ENCODE measurements around the gene ATOH8.

The ATOH8 gene

GRCh38 chr2:85778646-85779379, 25.0 kb downstream of the ATOH8 start:
- DNase-seq (ENCODE audit: low read depth, low spot score) = no peak
- Histone ChIP-seq H3K4me3 (ENCODE audit: insufficient read length, low read depth) (no peak overlapping the region), H3K9me3 (ENCODE audit: insufficient read depth, low read length) (no peaks in the 10 kb centered on the region), H3K36me3 (ENCODE audit: insufficient read depth, insufficient read length, low read length) (no peaks in the 10 kb centered on the region), H3K9ac (ENCODE audit: insufficient read length, low read depth) (no peak overlapping the region), H3K27me3 (ENCODE audit: insufficient read depth, insufficient read length) (no peaks in the 10 kb centered on the region), H3K4me1 (ENCODE audit: insufficient read depth, insufficient read length) (peaks cover 6% of the 10 kb centered on the region)
- TF ChIP-seq YY1 (IDR thresholded peaks at IDR 0.05; ENCODE audit: insufficient read depth, insufficient read length) = no peak
- TF ChIP-seq ZNF274 (IDR thresholded peaks at IDR 0.05; ENCODE audit: low read depth, low read length) = no peak
- TF ChIP-seq SUZ12 (IDR thresholded peaks at IDR 0.05; ENCODE audit: extremely low read depth, insufficient read depth, insufficient read length) = no peak

GRCh38 chr2:85779641-85780315, 26.0 kb downstream of the ATOH8 start:
- no peak for DNase-seq (ENCODE audit: low read depth, low spot score)

DNA sequence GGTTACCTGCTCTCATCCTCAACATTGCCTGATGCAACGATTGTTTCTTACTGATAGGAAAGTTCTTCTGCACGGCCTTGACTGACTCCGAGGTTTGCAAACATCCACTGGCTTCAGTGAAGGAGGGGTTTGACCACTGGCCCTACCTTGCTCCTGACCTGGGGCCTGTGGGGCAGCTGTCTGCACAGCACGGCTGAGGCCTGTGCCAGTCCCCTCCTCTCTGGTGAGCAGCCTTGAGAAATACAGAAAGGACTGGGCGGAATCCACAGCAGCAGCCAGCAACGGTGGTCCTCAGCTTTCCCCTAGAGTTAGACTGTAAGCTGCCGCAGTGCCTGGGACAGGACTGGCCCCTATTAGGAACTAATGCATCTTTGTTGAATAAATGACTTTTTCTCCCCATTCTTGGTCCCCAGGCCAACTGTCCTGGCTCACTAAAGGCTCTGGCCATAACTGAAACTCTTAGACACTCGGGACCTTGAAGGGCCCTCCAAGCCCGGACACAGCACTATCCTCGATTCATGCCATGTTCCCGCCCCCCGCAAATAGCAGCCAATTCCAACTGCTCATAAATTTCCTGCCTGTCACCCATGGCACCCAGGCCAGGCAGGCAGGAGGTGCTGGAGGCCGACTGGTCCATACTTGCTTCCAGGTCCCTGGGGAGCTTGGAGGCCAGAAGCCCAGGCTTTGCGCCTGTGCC, 26.7 kb downstream of the ATOH8 start:
- Histone ChIP-seq H3K4me1 (ENCODE audit: insufficient read depth, insufficient read length) (peaks cover 6% of the 10 kb centered on the region), H3K36me3 (ENCODE audit: insufficient read depth, insufficient read length, low read length) (no peaks in the 10 kb centered on the region), H3K9me3 (ENCODE audit: insufficient read depth, low read length) (no peaks in the 10 kb centered on the region), H3K4me3 (ENCODE audit: insufficient read length, low read depth) (no peak overlapping the region), H3K27me3 (ENCODE audit: insufficient read depth, insufficient read length) (no peaks in the 10 kb centered on the region), H3K9ac (ENCODE audit: insufficient read length, low read depth) (no peak overlapping the region)
- no peak for DNase-seq (ENCODE audit: low read depth, low spot score)
- no peak for TF ChIP-seq YY1 (IDR thresholded peaks at IDR 0.05; ENCODE audit: insufficient read depth, insufficient read length)
- TF ChIP-seq SUZ12 (IDR thresholded peaks at IDR 0.05; ENCODE audit: extremely low read depth, insufficient read depth, insufficient read length) = no peak
- no peak for TF ChIP-seq ZNF274 (IDR thresholded peaks at IDR 0.05; ENCODE audit: low read depth, low read length)

More at GRCh38 chr2:85779641-85780315, 26.0 kb downstream of the ATOH8 start:
- peaks cover 6% of the 10 kb centered on the region for H3K4me1 ChIP-seq (ENCODE audit: insufficient read depth, insufficient read length)
- no peaks in the 10 kb centered on the region for H3K9me3 ChIP-seq (ENCODE audit: insufficient read depth, low read length)
- H3K36me3 ChIP-seq (ENCODE audit: insufficient read depth, insufficient read length, low read length) = no peaks in the 10 kb centered on the region
- no peaks in the 10 kb centered on the region for H3K27me3 ChIP-seq (ENCODE audit: insufficient read depth, insufficient read length)
- H3K4me3 ChIP-seq (ENCODE audit: insufficient read length, low read depth) = no peak overlapping the region
- TF ChIP-seq ZNF274 (IDR thresholded peaks at IDR 0.05; ENCODE audit: low read depth, low read length) = no peak
- TF ChIP-seq SUZ12 (IDR thresholded peaks at IDR 0.05; ENCODE audit: extremely low read depth, insufficient read depth, insufficient read length) = no peak
- TF ChIP-seq YY1 (IDR thresholded peaks at IDR 0.05; ENCODE audit: insufficient read depth, insufficient read length) = no peak
- no peak overlapping the region for H3K9ac ChIP-seq (ENCODE audit: insufficient read length, low read depth)

- Histone ChIP-seq H3K27me3 (ENCODE audit: insufficient read depth, insufficient read length) (no peaks in the 10 kb centered on the region), H3K4me3 (ENCODE audit: insufficient read length, low read depth) (no peak overlapping the region), H3K9me3 (ENCODE audit: insufficient read depth, low read length) (no peaks in the 10 kb centered on the region), H3K36me3 (ENCODE audit: insufficient read depth, insufficient read length, low read length) (no peaks in the 10 kb centered on the region), H3K4me1 (ENCODE audit: insufficient read depth, insufficient read length) (peaks cover 6% of the 10 kb centered on the region), H3K9ac (ENCODE audit: insufficient read length, low read depth) (no peak overlapping the region)
- DNase-seq (ENCODE audit: low read depth, low spot score) = no peak
- no peak for TF ChIP-seq SUZ12 (IDR thresholded peaks at IDR 0.05; ENCODE audit: extremely low read depth, insufficient read depth, insufficient read length)
- TF ChIP-seq ZNF274 (IDR thresholded peaks at IDR 0.05; ENCODE audit: low read depth, low read length) = no peak
- TF ChIP-seq YY1 (IDR thresholded peaks at IDR 0.05; ENCODE audit: insufficient read depth, insufficient read length) = no peak
Observed at GRCh38 chr2:85781013-85781332, 27.2 kb downstream of the ATOH8 start.

DNA sequence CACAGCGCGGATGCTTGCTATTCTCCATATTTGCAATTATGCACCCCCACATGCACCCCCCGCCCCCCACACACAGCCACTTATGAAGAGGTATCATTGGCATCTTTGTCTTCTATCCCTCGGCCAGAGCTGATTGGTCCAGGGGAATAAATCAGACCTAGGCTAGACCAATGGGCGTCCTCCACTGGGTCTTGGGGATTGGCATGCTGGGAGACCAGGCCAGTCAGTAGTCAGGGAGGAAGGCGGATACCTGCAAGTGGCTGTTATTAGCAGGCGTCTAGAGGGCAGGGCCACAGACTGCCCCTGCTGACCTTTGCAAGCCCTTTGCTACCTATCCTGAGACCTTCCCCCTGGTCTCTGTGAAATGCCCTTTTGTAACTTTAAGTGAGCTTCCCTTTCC, 30.0 kb downstream of the ATOH8 start:
- TF ChIP-seq SUZ12 (IDR thresholded peaks at IDR 0.05; ENCODE audit: extremely low read depth, insufficient read depth, insufficient read length) (no peak), ZNF274 (IDR thresholded peaks at IDR 0.05; ENCODE audit: low read depth, low read length) (no peak), YY1 (IDR thresholded peaks at IDR 0.05; ENCODE audit: insufficient read depth, insufficient read length) (no peak)
- Histone ChIP-seq H3K36me3 (ENCODE audit: insufficient read depth, insufficient read length, low read length) (no peaks in the 10 kb centered on the region), H3K27me3 (ENCODE audit: insufficient read depth, insufficient read length) (no peaks in the 10 kb centered on the region), H3K4me1 (ENCODE audit: insufficient read depth, insufficient read length) (peaks cover 3% of the 10 kb centered on the region), H3K9me3 (ENCODE audit: insufficient read depth, low read length) (no peaks in the 10 kb centered on the region), H3K9ac (ENCODE audit: insufficient read length, low read depth) (no peak overlapping the region), H3K4me3 (ENCODE audit: insufficient read length, low read depth) (no peak overlapping the region)
- DNase-seq (ENCODE audit: low read depth, low spot score) = no peak

- Histone ChIP-seq H3K9ac (ENCODE audit: insufficient read length, low read depth) (no peak overlapping the region), H3K9me3 (ENCODE audit: insufficient read depth, low read length) (no peaks in the 10 kb centered on the region), H3K36me3 (ENCODE audit: insufficient read depth, insufficient read length, low read length) (no peaks in the 10 kb centered on the region), H3K4me3 (ENCODE audit: insufficient read length, low read depth) (no peak overlapping the region), H3K4me1 (ENCODE audit: insufficient read depth, insufficient read length) (peaks cover 2% of the 10 kb centered on the region), H3K27me3 (ENCODE audit: insufficient read depth, insufficient read length) (no peaks in the 10 kb centered on the region)
- no peak for TF ChIP-seq SUZ12 (IDR thresholded peaks at IDR 0.05; ENCODE audit: extremely low read depth, insufficient read depth, insufficient read length)
- no peak for TF ChIP-seq YY1 (IDR thresholded peaks at IDR 0.05; ENCODE audit: insufficient read depth, insufficient read length)
- no peak for TF ChIP-seq ZNF274 (IDR thresholded peaks at IDR 0.05; ENCODE audit: low read depth, low read length)
- DNase-seq (ENCODE audit: low read depth, low spot score) = no peak
Observed at GRCh38 chr2:85784474-85784986, 30.7 kb downstream of the ATOH8 start.

Data from NT2/D1 (cell line).